Germinal center (tissue), 1 donor: ENCODE results near the gene TMEM14B.
"Not testable (repeated sequence)": the region's sequence is repeated elsewhere in the genome, so short reads cannot be mapped to it uniquely, and the experiment has no call there.

Experiments
- DNase-seq: peaks from one replicate; pipeline ENCODE4 v3.0.0; 2012; ENCODE audit warnings: mixed read lengths, low spot score

The TMEM14B gene

GRCh38 chr6:10746915-10747250 lies 722 bp upstream of the TMEM14B start:
- DNase-seq: no peak

- DNase-seq: no peak
These were observed 2.1 kb downstream of the TMEM14B start for GRCh38 chr6:10749734-10750133.

- DNase-seq: not testable (repeated sequence)
These were observed 3.0 kb downstream of the TMEM14B start for GRCh38 chr6:10750568-10750967.

GRCh38 chr6:10751757-10752156 lies 4.2 kb downstream of the TMEM14B start:
- not testable (repeated sequence) for DNase-seq

- no peak for DNase-seq
These were observed 8.5 kb downstream of the TMEM14B start for GRCh38 chr6:10756085-10756484.

GRCh38 chr6:10759312-10759839 lies 11.8 kb downstream of the TMEM14B start:
- peak; percentile 19 for DNase-seq

- DNase-seq: no peak
These were observed 12.3 kb downstream of the TMEM14B start for GRCh38 chr6:10759884-10760329.

- DNase-seq: no peak
These were observed 15.4 kb downstream of the TMEM14B start for GRCh38 chr6:10763006-10763405.

- no peak for DNase-seq
These were observed 21.8 kb downstream of the TMEM14B start for GRCh38 chr6:10769419-10769818.

- DNase-seq: no peak
These were observed 23.8 kb downstream of the TMEM14B start for GRCh38 chr6:10771371-10771894.

- no peak for DNase-seq
These were observed 30.6 kb downstream of the TMEM14B start for GRCh38 chr6:10778230-10778629.

GRCh38 chr6:10779076-10779475 lies 31.5 kb downstream of the TMEM14B start:
- DNase-seq: no peak

GRCh38 chr6:10791673-10792072 lies 44.1 kb downstream of the TMEM14B start:
- no peak for DNase-seq

- no peak for DNase-seq
These were observed 44.5 kb downstream of the TMEM14B start for GRCh38 chr6:10792101-10792500.

GRCh38 chr6:10793035-10793434 lies 45.4 kb downstream of the TMEM14B start:
- no peak for DNase-seq

- DNase-seq: no peak
These were observed 46.1 kb downstream of the TMEM14B start for GRCh38 chr6:10793695-10794094.

GRCh38 chr6:10794239-10794638 lies 46.6 kb downstream of the TMEM14B start:
- DNase-seq: no peak

- DNase-seq: no peak
These were observed 53.2 kb downstream of the TMEM14B start for GRCh38 chr6:10800810-10801209.

- DNase-seq: peak; percentile 74
These were observed 53.7 kb downstream of the TMEM14B start for GRCh38 chr6:10801224-10801848.
